HG03097 (cell line): ENCODE data around the gene GPR180.

Source experiments
- ATAC-seq: cut with Tn5 transposase; IDR thresholded peaks from one replicate; pipeline ENCODE4 v1.9.1; 2021; ENCODE audit not compliant: unreplicated experiment, low FRiP score

GPR180 gene

GRCh38 chr13:94683409-94683808 lies 81.8 kb downstream of the GPR180 start:
- ATAC-seq: no peak
